HCT116 (cell line): Measurements from ENCODE around the gene ADGRG7. TPM values are rescaled to one million over a fixed set of nuclear protein-coding genes. Genes with fewer than 3 reads are reported as not detected.

Experiments
- ATAC-seq: fragments of 200-7000 bp; cut with Tn5 transposase; 2 replicates; pipeline ENCODE4 v1.9.1; 2020; ENCODE audit warnings: mild to moderate bottlenecking, moderate library complexity
- BruUV-seq: library from RNA; stranded (reverse); fragments of 400-500 nt; replicated peaks from 2 replicates; lab custom pipeline; 2021; lab: Mats Ljungman, UMichigan
- CTCF ChIA-PET: fragments of 300-600 bp; sonication (Branson Sonifier 250); formaldehyde crosslinking; loops from one replicate; lab custom pipeline; 2021; ENCODE audit warnings: antibody characterized with exemption; lab: Charles Lee
- POLR2A ChIA-PET: fragments of 300-600, 350-600 bp; sonication (Branson Sonifier 250); formaldehyde crosslinking; loops from one replicate; lab custom pipeline; 2021; ENCODE audit warnings: antibody characterized with exemption; lab: Charles Lee
- RAD21 ChIA-PET, 2 experiments: fragments of 300-600 bp; sonication (Branson Sonifier 250); formaldehyde crosslinking; loops; one replicate each; lab custom pipeline; 2023; ENCODE audit warnings: low total read pairs in 2 of 2; ENCODE audit not compliant: uncharacterized antibody in 2 of 2, unreplicated experiment in 2 of 2, low non-redundant PET in 1 of 2; lab: Charles Lee
- DNase-seq: peaks from one replicate; pipeline ENCODE4 v3.0.0-alpha.2; 2010; ENCODE audit warnings: low read depth, low spot score
- H2AFZ ChIP-seq: fragments of 200-600 bp; shearing (Covaris generic), sonication (generic); 2 replicates; pipeline ENCODE4 v1.6.1; 2017; ENCODE audit warnings: low read depth, mixed run types, mixed read lengths, antibody characterized with exemption, low read length; ENCODE audit not compliant: poor library complexity, severe bottlenecking
- H3K27ac ChIP-seq: 2 replicates; pipeline ENCODE4 v1.5.1; 2012; ENCODE audit warnings: low read depth, low read length
- H3K27me3 ChIP-seq: fragments of 200-600 bp; sonication (generic); 2 replicates; pipeline ENCODE4 v1.6.1; 2016; ENCODE audit warnings: mixed run types, low read length, mixed read lengths; ENCODE audit not compliant: insufficient read depth
- H3K36me3 ChIP-seq, 2 experiments: fragments of 200-500 bp in 1 of 2; fragments of 200-600 bp in 1 of 2; sonication (Bioruptor generic) in 1 of 2; sonication (generic) in 1 of 2; 2 replicates each; pipeline versions ENCODE4 v1.5.1 to v1.6.1; 2014 to 2016; ENCODE audit warnings: low read length in 2 of 2, inconsistent platforms in 1 of 2, mixed read lengths in 1 of 2, mixed run types in 1 of 2; ENCODE audit not compliant: insufficient read depth in 2 of 2, control insufficient read depth in 1 of 2
- H3K4me1 ChIP-seq, 2 experiments: fragments of 200-600 bp in 1 of 2; sonication (generic) in 1 of 2; 2 replicates each; pipeline versions ENCODE4 v1.5.1 to v1.6.1; 2012 to 2017; ENCODE audit warnings: low read length in 2 of 2, inconsistent platforms in 1 of 2, mild to moderate bottlenecking in 1 of 2, mixed read lengths in 1 of 2, mixed run types in 1 of 2, moderate library complexity in 1 of 2; ENCODE audit not compliant: insufficient read depth in 2 of 2, control insufficient read depth in 1 of 2
- H3K4me2 ChIP-seq: fragments of 200-600 bp; sonication (generic); 2 replicates; pipeline ENCODE4 v1.6.1; 2017; ENCODE audit warnings: mixed run types, low read length, mixed read lengths
- H3K4me3 ChIP-seq, 2 experiments: fragments of 200-600 bp in 1 of 2; sonication (generic) in 1 of 2; replicated peaks in 1 of 2; 2 replicates each; pipeline ENCODE4 v1.5.1; 2011 to 2016; ENCODE audit warnings: low read length in 2 of 2, control low read depth in 1 of 2, low read depth in 1 of 2, mild to moderate bottlenecking in 1 of 2, mixed read lengths in 1 of 2, mixed run types in 1 of 2
- H3K79me2 ChIP-seq: fragments of 200-600 bp; sonication (generic); 2 replicates; pipeline ENCODE4 v1.6.1; 2017; ENCODE audit warnings: mild to moderate bottlenecking, mixed run types, low read length, moderate library complexity, mixed read lengths; ENCODE audit not compliant: insufficient read depth
- H3K9ac ChIP-seq: fragments of 200-600 bp; sonication (generic); 2 replicates; pipeline ENCODE4 v1.6.1; 2016; ENCODE audit warnings: low read length, mixed read lengths
- H3K9me2 ChIP-seq: fragments of 200-600 bp; sonication (generic), shearing (Covaris generic); 2 replicates; pipeline ENCODE4 v1.6.1; 2017; ENCODE audit warnings: mixed run types, mild to moderate bottlenecking, moderate library complexity; ENCODE audit not compliant: insufficient read depth
- H3K9me3 ChIP-seq, 2 experiments: fragments of 200-500 bp in 1 of 2; fragments of 200-600 bp in 1 of 2; sonication (Bioruptor generic) in 1 of 2; sonication (generic) in 1 of 2; 2 replicates each; pipeline ENCODE4 v1.6.1; 2014 to 2017; ENCODE audit warnings: low read length in 2 of 2, mixed read lengths in 2 of 2, inconsistent platforms in 1 of 2, low read depth in 1 of 2, mild to moderate bottlenecking in 1 of 2, mixed run types in 1 of 2, moderate library complexity in 1 of 2; ENCODE audit not compliant: control insufficient read depth in 1 of 2, insufficient read depth in 1 of 2
- H4K20me1 ChIP-seq: fragments of 200-600 bp; sonication (generic), shearing (Covaris generic); 2 replicates; pipeline ENCODE4 v1.6.1; 2017; ENCODE audit warnings: mixed run types, mild to moderate bottlenecking, moderate library complexity; ENCODE audit not compliant: insufficient read depth
- ATF3 ChIP-seq: IDR thresholded peaks from 2 replicates; pipeline ENCODE4 v1.6.1; 2012
- CBX3 ChIP-seq: IDR thresholded peaks from 2 replicates; pipeline ENCODE4 v1.6.1; 2012; ENCODE audit warnings: low read depth
- CEBPB ChIP-seq: IDR thresholded peaks from 2 replicates; pipeline ENCODE4 v1.6.1; 2012; ENCODE audit warnings: low read depth
- CTCF ChIP-seq, 3 experiments: fragments of 200-600 bp in 1 of 3; sonication (generic) in 1 of 3; IDR thresholded peaks in 2 of 3; conservative IDR thresholded peaks in 1 of 3; 2 replicates each; pipeline ENCODE4 v1.5.1; 2012 to 2017; ENCODE audit warnings: low read depth in 2 of 3, low read length in 2 of 3, antibody characterized with exemption in 1 of 3, borderline replicate concordance in 1 of 3, control low read depth in 1 of 3, mild to moderate bottlenecking in 1 of 3, mixed read lengths in 1 of 3, mixed run types in 1 of 3, moderate library complexity in 1 of 3; ENCODE audit not compliant: insufficient read depth in 1 of 3
- EGR1 ChIP-seq: IDR thresholded peaks from 2 replicates; pipeline ENCODE4 v1.6.1; 2012; ENCODE audit warnings: low read depth
- ELF1 ChIP-seq: IDR thresholded peaks from 2 replicates; pipeline ENCODE4 v1.6.1; 2012; ENCODE audit warnings: low read depth, borderline replicate concordance
- EZH2 ChIP-seq: fragments of 200-600 bp; sonication (generic); IDR thresholded peaks from 2 replicates; pipeline ENCODE4 v1.6.1; 2017; ENCODE audit warnings: antibody characterized with exemption, mixed run types
- EZH2phosphoT487 ChIP-seq: fragments of 200-600 bp; IDR thresholded peaks from 2 replicates; pipeline ENCODE4 v1.6.1; 2018; ENCODE audit warnings: antibody characterized with exemption, borderline replicate concordance
- FOSL1 ChIP-seq: IDR thresholded peaks from 2 replicates; pipeline ENCODE4 v1.6.1; 2012; ENCODE audit warnings: low read depth
- JUND ChIP-seq: IDR thresholded peaks from 2 replicates; pipeline ENCODE4 v1.6.1; 2012
- MAX ChIP-seq: IDR thresholded peaks from 2 replicates; pipeline ENCODE4 v1.6.1; 2012
- POLR2A ChIP-seq: IDR thresholded peaks from 2 replicates; pipeline ENCODE4 v1.7.0; 2011; ENCODE audit warnings: borderline replicate concordance; ENCODE audit not compliant: insufficient read depth, insufficient read length; ENCODE audit errors: extremely low read depth
- POLR2AphosphoS5 ChIP-seq: IDR thresholded peaks from 2 replicates; pipeline ENCODE4 v1.6.1; 2011; ENCODE audit warnings: mild to moderate bottlenecking, low read depth, low read length, moderate library complexity
- RAD21 ChIP-seq: IDR thresholded peaks from 2 replicates; pipeline ENCODE4 v1.6.1; 2012; ENCODE audit warnings: low read depth, mild to moderate bottlenecking
- SIN3A ChIP-seq: IDR thresholded peaks from 2 replicates; pipeline ENCODE4 v1.6.1; 2012; ENCODE audit warnings: low read depth
- SP1 ChIP-seq: IDR thresholded peaks from 2 replicates; pipeline ENCODE4 v1.6.1; 2012; ENCODE audit warnings: low read depth
- SRF ChIP-seq: IDR thresholded peaks from 2 replicates; pipeline ENCODE4 v1.6.1; 2012; ENCODE audit warnings: low read depth
- TCF7L2 ChIP-seq: IDR thresholded peaks from 2 replicates; pipeline ENCODE4 v1.7.0; 2011; ENCODE audit warnings: borderline replicate concordance, inconsistent platforms; ENCODE audit not compliant: insufficient read depth, insufficient read length; ENCODE audit errors: extremely low read depth
- ZBTB33 ChIP-seq: IDR thresholded peaks from 2 replicates; pipeline ENCODE4 v1.6.1; 2011; ENCODE audit warnings: mild to moderate bottlenecking, low read length, moderate library complexity; ENCODE audit not compliant: insufficient replicate concordance; ENCODE audit errors: extremely low read depth
- ZNF274 ChIP-seq: fragments of 200-500 bp; sonication (Bioruptor generic); IDR thresholded peaks from 2 replicates; pipeline ENCODE4 v1.6.1; 2014; ENCODE audit warnings: mild to moderate bottlenecking, low read depth, low read length, inconsistent platforms
- intact Hi-C: fragments of 100-400 bp; cut with micrococcal nuclease; formaldehyde crosslinking; loops from 2 replicates; pipeline ENCODE4 v1.10.0; 2022
- total RNA-seq: library from RNA; stranded (reverse); gene quantifications from one replicate; pipeline ENCODE4 v1.2.1, GENCODE V29; 2021; ENCODE audit not compliant: unreplicated experiment

ADGRG7 gene
- total RNA-seq, 1 experiment from 2014 or later = not detected

- no peak overlapping the region for H3K27ac ChIP-seq
- TF ChIP-seq SRF (no peak), CEBPB (no peak), ELF1 (no peak), ATF3 (no peak), TCF7L2 (no peak), SIN3A (no peak), CBX3 (no peak), POLR2AphosphoS5 (no peak), JUND (no peak), SP1 (no peak), FOSL1 (no peak), CTCF (IDR thresholded peaks at IDR 0.05 in 2 of 3, conservative IDR thresholded peaks at IDR 0.05 in 1 of 3; ENCODE audit: borderline replicate concordance in 1 of 3, insufficient read depth in 1 of 3, low read depth in 2 of 3, low read length in 2 of 3) (no peak), EZH2phosphoT487 (no peak), EGR1 (no peak), ZBTB33 (no peak), ZNF274 (no peak), MAX (no peak), POLR2A (no peak), EZH2 (no peak), RAD21 (no peak)
- TF ChIP-seq, all 23 proteins: peak for 0
- Histone ChIP-seq H3K79me2 (peaks cover 100% of the 10 kb centered on the region), H3K9me2 (no peaks in the 10 kb centered on the region), H3K4me2 (no peak overlapping the region), H4K20me1 (peaks cover 63% of the 10 kb centered on the region; the same call in 1 of the 2 replicates), H3K9ac (no peak overlapping the region), H3K4me3 (no peak overlapping the region), H3K27me3 (no peaks in the 10 kb centered on the region), H3K9me3 (no peaks in the 10 kb centered on the region), H3K36me3 (peaks cover 29 to 36% of the 10 kb centered on the region in 2 experiments), H2AFZ (no peak overlapping the region), H3K4me1 (peaks cover 0 to 6% of the 10 kb centered on the region in 2 experiments; a peak in 1 of 4 replicates)
- BruUV-seq = no TSS peak
- ChIA-PET POLR2A (no interaction called here), CTCF (no interaction called here), RAD21 (no interaction called here)
- DNase-seq = no peak
- ATAC-seq = no peak
- intact Hi-C loops = loop anchor here (10.0 kb wide), 1 partner anchor 400 kb away; no protein-coding TSS in a partner anchor
Observed at GRCh38 chr3:100715176-100715575, 105.8 kb downstream of the ADGRG7 start.
